Measurements from ENCODE around the gene TMEM182.

DNA sequence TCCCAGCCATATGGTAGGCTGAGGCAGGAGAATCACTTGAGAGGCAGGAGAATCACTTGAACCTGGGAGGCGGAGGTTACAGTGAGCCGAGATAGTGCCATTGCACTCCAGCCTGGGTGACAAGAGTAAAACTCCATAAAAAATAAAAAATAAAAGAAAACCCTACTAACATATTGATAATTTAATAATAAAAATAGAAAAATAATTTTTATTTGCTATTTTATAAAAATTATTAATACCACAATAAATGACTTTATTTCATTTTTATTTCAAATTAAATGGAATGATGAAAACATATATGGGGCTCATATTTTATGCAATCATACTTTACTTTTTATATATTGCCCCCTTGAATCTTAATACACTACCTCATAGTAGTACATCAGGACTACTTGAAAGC is 20.4 kb downstream of the TMEM182 start:
- TF ChIP-seq CTCF (IDR thresholded peaks at IDR 0.05) = no peak
- no peak for TF ChIP-seq POLR2A (IDR thresholded peaks at IDR 0.05)
